Mucosa of descending colon (tissue), 3 donors: ENCODE data around the gene PKDREJ. TPM values are rescaled to one million over a fixed set of nuclear protein-coding genes. Genes with fewer than 3 reads are reported as not detected.

Source experiments
- ATAC-seq: fragments of 200-7000 bp; cut with Tn5 transposase; one replicate; pipeline ENCODE4 v1.9.1; 2020; ENCODE audit warnings: mild to moderate bottlenecking, moderate library complexity
- DNase-seq, 3 donors: peaks; one replicate each; pipeline ENCODE4 v3.0.0-alpha.2; 2020
- H3K36me3 ChIP-seq: fragments of 200-600 bp; one replicate; pipeline ENCODE4 v1.8.0; 2021; ENCODE audit warnings: low read depth, mild to moderate bottlenecking
- H3K4me1 ChIP-seq: fragments of 200-600 bp; one replicate; pipeline ENCODE4 v1.8.0; 2021; ENCODE audit warnings: low read depth, mild to moderate bottlenecking
- H3K4me3 ChIP-seq: fragments of 200-600 bp; one replicate; pipeline ENCODE4 v1.8.0; 2021; ENCODE audit warnings: mild to moderate bottlenecking
- H3K9me3 ChIP-seq: fragments of 200-600 bp; one replicate; pipeline ENCODE4 v1.8.0; 2021; ENCODE audit warnings: mild to moderate bottlenecking
- CTCF ChIP-seq: fragments of 200-600 bp; IDR thresholded peaks from one replicate; pipeline ENCODE4 v1.8.0; 2022; ENCODE audit warnings: antibody characterized with exemption, mild to moderate bottlenecking
- intact Hi-C, 2 donors: fragments of 100-400 bp; cut with DNase I in 1 of 2; cut with micrococcal nuclease in 1 of 2; formaldehyde crosslinking; loops; one replicate each; pipeline versions ENCODE4 v1.11.0 to v1.11.1; 2022; cut with DNase I, micrococcal nuclease
- total RNA-seq, 3 donors: library from RNA; stranded (reverse); fragmentation: NEBNext Ultra II Directional in 2 of 3; extraction: Animal tissue kit (Norgen Biotek cat#: 25700) in 2 of 3; gene quantifications; one replicate each; pipeline versions ENCODE4 v1.2.1 to v1.2.4, GENCODE V29; 2021 to 2023
- donor health status: DM: no; HTN: no; CAD: no; lungs with moderate emphysema.
- donor health status: DM: no; HTN: no; CAD: no.
- donor health status: DM: no; HTN: yes; CAD: no.

The PKDREJ gene
- total RNA-seq, 3 donors from 2014 or later, result 0.35 to 0.75 (median 0.36) TPM

GRCh38 chr22:46280063-46280817 lies 17.1 kb upstream of the PKDREJ start:
- intact Hi-C loops, result no loop called here
- ATAC-seq (no peak), DNase-seq (no peak)
- Histone ChIP-seq H3K4me3 (no peak overlapping the region), H3K4me1 (no peaks in the 10 kb centered on the region), H3K36me3 (peaks cover 26% of the 10 kb centered on the region), H3K9me3 (no peaks in the 10 kb centered on the region)
- TF ChIP-seq CTCF, result no peak

- no peak for ATAC-seq
- H3K9me3 ChIP-seq, result no peaks in the 10 kb centered on the region
- H3K4me3 ChIP-seq, result no peak overlapping the region
- intact Hi-C loops, result no loop called here
- H3K36me3 ChIP-seq, result peaks cover 28% of the 10 kb centered on the region
- no peak for TF ChIP-seq CTCF
- no peak for DNase-seq
- H3K4me1 ChIP-seq, result no peaks in the 10 kb centered on the region
Observed at GRCh38 chr22:46278656-46279645, 15.8 kb upstream of the PKDREJ start.

GRCh38 chr22:46276563-46276962 lies 13.4 kb upstream of the PKDREJ start:
- DNase-seq (no peak), ATAC-seq (no peak)
- no peaks in the 10 kb centered on the region for H3K4me1 ChIP-seq
- H3K4me3 ChIP-seq, result no peak overlapping the region
- H3K9me3 ChIP-seq, result no peaks in the 10 kb centered on the region
- TF ChIP-seq CTCF, result no peak
- peaks cover 27% of the 10 kb centered on the region for H3K36me3 ChIP-seq
- intact Hi-C loops, result no loop called here

GRCh38 chr22:46275455-46276122 lies 12.4 kb upstream of the PKDREJ start:
- Histone ChIP-seq H3K4me1 (no peaks in the 10 kb centered on the region), H3K4me3 (no peak overlapping the region), H3K36me3 (peaks cover 23% of the 10 kb centered on the region), H3K9me3 (no peaks in the 10 kb centered on the region)
- ATAC-seq (peak; percentile 30), DNase-seq (no peak)
- TF ChIP-seq CTCF, result no peak
- intact Hi-C loops, result no loop called here

- TF ChIP-seq CTCF, result no peak
- no peaks in the 10 kb centered on the region for H3K9me3 ChIP-seq
- peaks cover 18% of the 10 kb centered on the region for H3K36me3 ChIP-seq
- H3K4me1 ChIP-seq, result peaks cover 2% of the 10 kb centered on the region
- H3K4me3 ChIP-seq, result no peak overlapping the region
- ATAC-seq (no peak), DNase-seq (peak in 1 of 3 donors; percentile 12)
- intact Hi-C loops, result no loop called here
Observed at GRCh38 chr22:46274381-46274780, 11.2 kb upstream of the PKDREJ start.
